ENCODE results near the gene LRP2.

- TF ChIP-seq CTCF (optimal IDR thresholded peaks at IDR 0.05 in 1 of 3, IDR thresholded peaks at IDR 0.05 in 1 of 3, conservative IDR thresholded peaks at IDR 0.05 in 1 of 3; ENCODE audit: extremely low read depth in 1 of 3, insufficient read depth in 2 of 3, low read length in 3 of 3) (no peak), EZH2 (IDR thresholded peaks at IDR 0.05; ENCODE audit: low read length) (peak; percentile 3)
Measured at GRCh38 chr2:169362894-169363559, 693 bp upstream of the LRP2 start.

Data from keratinocyte (primary cell).